Neural cell (in vitro differentiated cells): ENCODE measurements around the gene IL22. TPM values are rescaled to one million over a fixed set of nuclear protein-coding genes. Genes with fewer than 3 reads are reported as not detected.

Source experiments
- H2AFZ ChIP-seq: fragments of 200-600, 300-800 bp; sonication (generic), shearing (Covaris generic); 2 replicates; pipeline ENCODE4 v1.6.0; 2014; ENCODE audit warnings: low read depth, mild to moderate bottlenecking, antibody characterized with exemption, low read length, moderate library complexity
- H3F3A ChIP-seq: fragments of 200-600 bp; shearing (Covaris generic); 2 replicates; pipeline ENCODE4 v1.6.1; 2016; ENCODE audit warnings: mild to moderate bottlenecking, moderate library complexity, mixed read lengths, antibody characterized with exemption, low read length; ENCODE audit not compliant: insufficient read depth, poor library complexity, severe bottlenecking
- H3K27ac ChIP-seq: fragments of 200-600, 300-800 bp; sonication (generic), shearing (Covaris generic); 2 replicates; pipeline ENCODE4 v1.5.1; 2014; ENCODE audit warnings: mild to moderate bottlenecking, low read length, moderate library complexity
- H3K27me3 ChIP-seq: fragments of 300-800, 200-600 bp; sonication (generic), shearing (Covaris generic); 2 replicates; pipeline ENCODE4 v1.6.0; 2014; ENCODE audit warnings: mild to moderate bottlenecking, low read depth, low read length, moderate library complexity; ENCODE audit not compliant: insufficient read depth
- H3K36me3 ChIP-seq: fragments of 300-800, 200-600 bp; sonication (generic), shearing (Covaris generic); 2 replicates; pipeline ENCODE4 v1.5.1; 2014; ENCODE audit warnings: mild to moderate bottlenecking, antibody characterized with exemption, low read length, moderate library complexity; ENCODE audit not compliant: insufficient read depth
- H3K4me2 ChIP-seq: fragments of 300-800, 200-600 bp; sonication (generic), shearing (Covaris generic); 2 replicates; pipeline ENCODE4 v1.6.0; 2014; ENCODE audit warnings: mild to moderate bottlenecking, low read length
- H3K4me3 ChIP-seq: fragments of 300-800, 200-600 bp; sonication (generic), shearing (Covaris generic); 2 replicates; pipeline ENCODE4 v1.5.1; 2014; ENCODE audit warnings: mild to moderate bottlenecking, low read length, moderate library complexity
- H3K79me2 ChIP-seq: fragments of 200-600 bp; shearing (Covaris generic); replicated peaks from 2 replicates; pipeline ENCODE4 v1.6.0; 2014; ENCODE audit warnings: mild to moderate bottlenecking, low read length, moderate library complexity; ENCODE audit not compliant: insufficient read depth
- H3K9ac ChIP-seq: fragments of 300-800, 200-600 bp; sonication (generic), shearing (Covaris generic); 2 replicates; pipeline ENCODE4 v1.6.1; 2016; ENCODE audit warnings: mild to moderate bottlenecking, low read length, mixed read lengths
- H3K9me2 ChIP-seq: fragments of 200-600 bp; shearing (Covaris generic); 2 replicates; pipeline ENCODE4 v1.6.1; 2016; ENCODE audit warnings: mild to moderate bottlenecking, low read length, mixed read lengths; ENCODE audit not compliant: insufficient read depth
- H3K9me3 ChIP-seq: fragments of 200-600, 300-800 bp; sonication (generic), shearing (Covaris generic); 2 replicates; pipeline ENCODE4 v1.6.1; 2016; ENCODE audit warnings: mild to moderate bottlenecking, mixed run types, low read length, moderate library complexity, mixed read lengths
- H4K20me1 ChIP-seq: fragments of 200-600 bp; shearing (Covaris generic); 2 replicates; pipeline ENCODE4 v1.6.1; 2016; ENCODE audit warnings: mild to moderate bottlenecking, mixed run types; ENCODE audit not compliant: insufficient read depth
- EP300 ChIP-seq: fragments of 450-650 bp; conservative IDR thresholded peaks from 2 replicates; pipeline ENCODE4 v1.6.1; 2014; ENCODE audit warnings: antibody characterized with exemption, mild to moderate bottlenecking, moderate library complexity; ENCODE audit not compliant: poor library complexity, severe bottlenecking
- EZH2 ChIP-seq: fragments of 200-600, 300-800 bp; shearing (Covaris generic), sonication (generic); IDR thresholded peaks from 2 replicates; pipeline ENCODE4 v1.6.1; 2014; ENCODE audit warnings: antibody characterized with exemption, low read length, borderline replicate concordance, mild to moderate bottlenecking; ENCODE audit not compliant: insufficient read depth, poor library complexity, severe bottlenecking
- MXI1 ChIP-seq: fragments of 450-650 bp; conservative IDR thresholded peaks from 2 replicates; pipeline ENCODE4 v1.6.1; 2014; ENCODE audit warnings: antibody characterized with exemption, mild to moderate bottlenecking; ENCODE audit not compliant: poor library complexity, severe bottlenecking
- POLR2AphosphoS5 ChIP-seq: IDR thresholded peaks from 2 replicates; pipeline ENCODE4 v1.6.1; 2012
- RAD21 ChIP-seq: fragments of 450-650 bp; conservative IDR thresholded peaks from 2 replicates; pipeline ENCODE4 v1.6.1; 2014; ENCODE audit warnings: antibody characterized with exemption, mild to moderate bottlenecking, moderate library complexity
- SMC3 ChIP-seq: fragments of 450-650 bp; conservative IDR thresholded peaks from 2 replicates; pipeline ENCODE4 v1.6.1; 2014; ENCODE audit warnings: antibody characterized with exemption, mild to moderate bottlenecking, moderate library complexity; ENCODE audit not compliant: poor library complexity
- TAF1 ChIP-seq: IDR thresholded peaks from 2 replicates; pipeline ENCODE4 v1.6.1; 2012; ENCODE audit warnings: low read depth
- polyA plus RNA-seq: library from polyadenylated mRNA; depleted of rRNA; stranded (reverse); fragments of >200 nt; gene quantifications from 2 replicates; pipeline ENCODE4 v1.2.3, GENCODE V29; 2014
- TF ChIP-seq, protein P1 (sequence below): fragments of 450-650 bp; IDR thresholded peaks from 2 replicates; pipeline ENCODE4 v1.5.1; 2014; ENCODE audit warnings: antibody characterized with exemption, mild to moderate bottlenecking, moderate library complexity; ENCODE audit not compliant: poor library complexity, severe bottlenecking
- TF ChIP-seq, protein P2 (sequence below): IDR thresholded peaks from 2 replicates; pipeline ENCODE4 v1.6.1; 2012; ENCODE audit warnings: borderline replicate concordance

The IL22 gene
- polyA plus RNA-seq, 1 donor from 2014 or later = not detected

DNA sequence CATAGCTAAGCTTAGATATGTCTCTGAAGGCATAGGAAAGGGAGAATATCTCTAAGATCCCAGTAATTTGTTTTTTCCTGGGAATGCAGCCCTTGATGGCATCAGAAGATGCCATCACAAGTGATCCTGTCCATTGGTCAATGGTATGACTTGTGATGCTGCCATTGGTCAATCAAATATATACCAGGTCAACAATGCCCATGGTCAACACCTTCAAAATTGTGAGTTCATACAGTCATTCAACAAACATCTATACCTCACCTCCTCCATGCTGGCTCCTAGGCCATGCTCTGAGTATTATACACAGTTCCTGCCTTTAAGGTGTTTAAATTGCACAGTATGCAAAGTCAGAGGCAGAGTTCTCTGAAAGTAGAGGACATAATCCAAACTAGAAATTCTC, 19.3 kb upstream of the IL22 start:
- Histone ChIP-seq H2AFZ (no peak overlapping the region), H3F3A (no peaks in the 10 kb centered on the region), H3K36me3 (no peaks in the 10 kb centered on the region), H3K9ac (no peak overlapping the region), H4K20me1 (no peaks in the 10 kb centered on the region), H3K27ac (no peak overlapping the region), H3K4me2 (no peak overlapping the region), H3K4me3 (no peak overlapping the region), H3K27me3 (no peaks in the 10 kb centered on the region), H3K79me2 (no peaks in the 10 kb centered on the region), H3K9me2 (no peaks in the 10 kb centered on the region), H3K9me3 (no peaks in the 10 kb centered on the region)
- TF ChIP-seq RAD21 = no peak
- TF ChIP-seq SMC3 = no peak
- TF ChIP-seq EP300 = no peak
- TF ChIP-seq EZH2 = no peak
- TF ChIP-seq, protein P1, sequence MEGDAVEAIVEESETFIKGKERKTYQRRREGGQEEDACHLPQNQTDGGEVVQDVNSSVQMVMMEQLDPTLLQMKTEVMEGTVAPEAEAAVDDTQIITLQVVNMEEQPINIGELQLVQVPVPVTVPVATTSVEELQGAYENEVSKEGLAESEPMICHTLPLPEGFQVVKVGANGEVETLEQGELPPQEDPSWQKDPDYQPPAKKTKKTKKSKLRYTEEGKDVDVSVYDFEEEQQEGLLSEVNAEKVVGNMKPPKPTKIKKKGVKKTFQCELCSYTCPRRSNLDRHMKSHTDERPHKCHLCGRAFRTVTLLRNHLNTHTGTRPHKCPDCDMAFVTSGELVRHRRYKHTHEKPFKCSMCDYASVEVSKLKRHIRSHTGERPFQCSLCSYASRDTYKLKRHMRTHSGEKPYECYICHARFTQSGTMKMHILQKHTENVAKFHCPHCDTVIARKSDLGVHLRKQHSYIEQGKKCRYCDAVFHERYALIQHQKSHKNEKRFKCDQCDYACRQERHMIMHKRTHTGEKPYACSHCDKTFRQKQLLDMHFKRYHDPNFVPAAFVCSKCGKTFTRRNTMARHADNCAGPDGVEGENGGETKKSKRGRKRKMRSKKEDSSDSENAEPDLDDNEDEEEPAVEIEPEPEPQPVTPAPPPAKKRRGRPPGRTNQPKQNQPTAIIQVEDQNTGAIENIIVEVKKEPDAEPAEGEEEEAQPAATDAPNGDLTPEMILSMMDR = no peak
- no peak for TF ChIP-seq POLR2AphosphoS5
- TF ChIP-seq, protein P2, sequence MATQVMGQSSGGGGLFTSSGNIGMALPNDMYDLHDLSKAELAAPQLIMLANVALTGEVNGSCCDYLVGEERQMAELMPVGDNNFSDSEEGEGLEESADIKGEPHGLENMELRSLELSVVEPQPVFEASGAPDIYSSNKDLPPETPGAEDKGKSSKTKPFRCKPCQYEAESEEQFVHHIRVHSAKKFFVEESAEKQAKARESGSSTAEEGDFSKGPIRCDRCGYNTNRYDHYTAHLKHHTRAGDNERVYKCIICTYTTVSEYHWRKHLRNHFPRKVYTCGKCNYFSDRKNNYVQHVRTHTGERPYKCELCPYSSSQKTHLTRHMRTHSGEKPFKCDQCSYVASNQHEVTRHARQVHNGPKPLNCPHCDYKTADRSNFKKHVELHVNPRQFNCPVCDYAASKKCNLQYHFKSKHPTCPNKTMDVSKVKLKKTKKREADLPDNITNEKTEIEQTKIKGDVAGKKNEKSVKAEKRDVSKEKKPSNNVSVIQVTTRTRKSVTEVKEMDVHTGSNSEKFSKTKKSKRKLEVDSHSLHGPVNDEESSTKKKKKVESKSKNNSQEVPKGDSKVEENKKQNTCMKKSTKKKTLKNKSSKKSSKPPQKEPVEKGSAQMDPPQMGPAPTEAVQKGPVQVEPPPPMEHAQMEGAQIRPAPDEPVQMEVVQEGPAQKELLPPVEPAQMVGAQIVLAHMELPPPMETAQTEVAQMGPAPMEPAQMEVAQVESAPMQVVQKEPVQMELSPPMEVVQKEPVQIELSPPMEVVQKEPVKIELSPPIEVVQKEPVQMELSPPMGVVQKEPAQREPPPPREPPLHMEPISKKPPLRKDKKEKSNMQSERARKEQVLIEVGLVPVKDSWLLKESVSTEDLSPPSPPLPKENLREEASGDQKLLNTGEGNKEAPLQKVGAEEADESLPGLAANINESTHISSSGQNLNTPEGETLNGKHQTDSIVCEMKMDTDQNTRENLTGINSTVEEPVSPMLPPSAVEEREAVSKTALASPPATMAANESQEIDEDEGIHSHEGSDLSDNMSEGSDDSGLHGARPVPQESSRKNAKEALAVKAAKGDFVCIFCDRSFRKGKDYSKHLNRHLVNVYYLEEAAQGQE = no peak
- no peak for TF ChIP-seq MXI1
- no peak for TF ChIP-seq TAF1

- Histone ChIP-seq H3K4me3 (no peak overlapping the region), H3K9me3 (no peaks in the 10 kb centered on the region), H3K9ac (no peak overlapping the region), H3K27ac (no peak overlapping the region), H2AFZ (no peak overlapping the region), H3K36me3 (no peaks in the 10 kb centered on the region), H3K9me2 (no peaks in the 10 kb centered on the region), H3F3A (no peaks in the 10 kb centered on the region), H3K79me2 (no peaks in the 10 kb centered on the region), H3K4me2 (no peak overlapping the region), H3K27me3 (no peaks in the 10 kb centered on the region), H4K20me1 (no peaks in the 10 kb centered on the region)
- no peak for TF ChIP-seq EP300
- TF ChIP-seq, protein P2 = no peak
- TF ChIP-seq RAD21 = no peak
- TF ChIP-seq MXI1 = no peak
- TF ChIP-seq SMC3 = no peak
- no peak for TF ChIP-seq EZH2
- no peak for TF ChIP-seq POLR2AphosphoS5
- TF ChIP-seq, protein P1 = no peak
Observed at GRCh38 chr12:68271346-68271745, 17.9 kb upstream of the IL22 start.
